HAP-1 (cell line): ENCODE measurements around the gene NT5DC2.

Experiments
- DNase-seq, 2 experiments: peaks; one replicate each; pipeline ENCODE4 v3.0.0-alpha.2; 2016 to 2020; ENCODE audit warnings: low spot score in 2 of 2
- H3K27me3 ChIP-seq: fragments of 250-450 bp; sonication (Bioruptor Pico); 2 replicates; pipeline ENCODE4 v1.5.1; 2020; ENCODE audit warnings: low read depth, mild to moderate bottlenecking, moderate library complexity
- H3K36me3 ChIP-seq: fragments of 250-450 bp; sonication (Bioruptor Pico); replicated peaks from 2 replicates; pipeline ENCODE4 v1.5.1; 2020; ENCODE audit warnings: mild to moderate bottlenecking
- H3K4me1 ChIP-seq: fragments of 250-450 bp; sonication (Bioruptor Pico); 2 replicates; pipeline ENCODE4 v1.5.1; 2020; ENCODE audit warnings: mild to moderate bottlenecking
- H3K4me3 ChIP-seq: fragments of 250-450 bp; sonication (Bioruptor Pico); 2 replicates; pipeline ENCODE4 v1.5.1; 2020; ENCODE audit warnings: mild to moderate bottlenecking, moderate library complexity
- H3K9me3 ChIP-seq: fragments of 250-450 bp; sonication (Bioruptor Pico); 2 replicates; pipeline ENCODE4 v1.5.1; 2020; ENCODE audit warnings: mild to moderate bottlenecking, moderate library complexity
- in situ Hi-C: fragments of 300-500 bp; cut with MboI; formaldehyde crosslinking; loops from 3 replicates; pipeline ENCODE4 v1.14.3; 2020; ENCODE audit warnings: low sequenced_read_pairs, inconsistent platforms, mixed read lengths

Gene NT5DC2

GRCh38 chr3:52516509-52517195 lies 17.0 kb downstream of the NT5DC2 start:
- DNase-seq, result no peak

GRCh38 chr3:52515192-52515591 lies 18.5 kb downstream of the NT5DC2 start:
- in situ Hi-C loops, result no loop called here
- no peaks in the 10 kb centered on the region for H3K9me3 ChIP-seq
- H3K4me3 ChIP-seq, result no peak overlapping the region
- no peaks in the 10 kb centered on the region for H3K4me1 ChIP-seq
- no peaks in the 10 kb centered on the region for H3K36me3 ChIP-seq
- DNase-seq, result no peak
- peaks cover 2% of the 10 kb centered on the region; the same call in 1 of the 2 replicates for H3K27me3 ChIP-seq

More at GRCh38 chr3:52516509-52517195, 17.0 kb downstream of the NT5DC2 start:
- Histone ChIP-seq H3K4me1 (no peaks in the 10 kb centered on the region), H3K36me3 (no peaks in the 10 kb centered on the region), H3K4me3 (no peak overlapping the region), H3K9me3 (no peaks in the 10 kb centered on the region), H3K27me3 (peaks cover 2% of the 10 kb centered on the region; the same call in 1 of the 2 replicates)
- in situ Hi-C loops, result no loop called here

- no peaks in the 10 kb centered on the region for H3K9me3 ChIP-seq
- H3K4me1 ChIP-seq, result no peaks in the 10 kb centered on the region
- peaks cover 2% of the 10 kb centered on the region; the same call in 1 of the 2 replicates for H3K27me3 ChIP-seq
- no peak for DNase-seq
- H3K4me3 ChIP-seq, result no peak overlapping the region
- in situ Hi-C loops, result no loop called here
- no peaks in the 10 kb centered on the region for H3K36me3 ChIP-seq
Observed at GRCh38 chr3:52514576-52514975, 19.1 kb downstream of the NT5DC2 start.

- Histone ChIP-seq H3K4me1 (no peaks in the 10 kb centered on the region), H3K36me3 (no peaks in the 10 kb centered on the region), H3K9me3 (no peaks in the 10 kb centered on the region), H3K4me3 (no peak overlapping the region), H3K27me3 (peaks cover 2% of the 10 kb centered on the region; the same call in 1 of the 2 replicates)
- DNase-seq, result no peak
- in situ Hi-C loops, result no loop called here
Observed at GRCh38 chr3:52513281-52513680, 20.4 kb downstream of the NT5DC2 start.

GRCh38 chr3:52512727-52513126 lies 20.9 kb downstream of the NT5DC2 start:
- peaks cover 2% of the 10 kb centered on the region; the same call in 1 of the 2 replicates for H3K27me3 ChIP-seq
- H3K4me1 ChIP-seq, result no peaks in the 10 kb centered on the region
- H3K36me3 ChIP-seq, result no peaks in the 10 kb centered on the region
- no peaks in the 10 kb centered on the region for H3K9me3 ChIP-seq
- H3K4me3 ChIP-seq, result no peak overlapping the region
- DNase-seq, result no peak
- in situ Hi-C loops, result no loop called here

- no peak for DNase-seq
- Histone ChIP-seq H3K36me3 (no peaks in the 10 kb centered on the region), H3K4me1 (no peaks in the 10 kb centered on the region), H3K4me3 (no peak overlapping the region), H3K9me3 (no peaks in the 10 kb centered on the region), H3K27me3 (peaks cover 2% of the 10 kb centered on the region; the same call in 1 of the 2 replicates)
- in situ Hi-C loops, result no loop called here
Observed at GRCh38 chr3:52512105-52512504, 21.6 kb downstream of the NT5DC2 start.

GRCh38 chr3:52511509-52511908 lies 22.1 kb downstream of the NT5DC2 start:
- Histone ChIP-seq H3K4me1 (no peaks in the 10 kb centered on the region), H3K36me3 (no peaks in the 10 kb centered on the region), H3K4me3 (no peak overlapping the region), H3K27me3 (peaks cover 2% of the 10 kb centered on the region; the same call in 1 of the 2 replicates), H3K9me3 (no peaks in the 10 kb centered on the region)
- in situ Hi-C loops, result no loop called here
- DNase-seq, result no peak

- Histone ChIP-seq H3K27me3 (peaks cover 2% of the 10 kb centered on the region; the same call in 1 of the 2 replicates), H3K4me1 (no peaks in the 10 kb centered on the region), H3K36me3 (no peaks in the 10 kb centered on the region), H3K9me3 (no peaks in the 10 kb centered on the region), H3K4me3 (no peak overlapping the region)
- in situ Hi-C loops, result no loop called here
- DNase-seq, result no peak
Observed at GRCh38 chr3:52509753-52510328, 23.8 kb downstream of the NT5DC2 start.

GRCh38 chr3:52507359-52507758 lies 26.3 kb downstream of the NT5DC2 start:
- in situ Hi-C loops, result no loop called here
- no peaks in the 10 kb centered on the region for H3K9me3 ChIP-seq
- H3K27me3 ChIP-seq, result no peaks in the 10 kb centered on the region; the same call in 1 of the 2 replicates
- no peak for DNase-seq
- no peaks in the 10 kb centered on the region for H3K36me3 ChIP-seq
- no peaks in the 10 kb centered on the region for H3K4me1 ChIP-seq
- no peak overlapping the region for H3K4me3 ChIP-seq

- Histone ChIP-seq H3K27me3 (no peaks in the 10 kb centered on the region; the same call in 1 of the 2 replicates), H3K4me3 (no peak overlapping the region), H3K36me3 (no peaks in the 10 kb centered on the region), H3K9me3 (no peaks in the 10 kb centered on the region), H3K4me1 (no peaks in the 10 kb centered on the region)
- no peak for DNase-seq
- in situ Hi-C loops, result no loop called here
Observed at GRCh38 chr3:52506266-52506966, 27.2 kb downstream of the NT5DC2 start.

- in situ Hi-C loops, result no loop called here
- no peaks in the 10 kb centered on the region for H3K27me3 ChIP-seq
- no peak for DNase-seq
- H3K4me3 ChIP-seq, result no peak overlapping the region
- H3K9me3 ChIP-seq, result no peaks in the 10 kb centered on the region
- no peaks in the 10 kb centered on the region for H3K4me1 ChIP-seq
- no peaks in the 10 kb centered on the region for H3K36me3 ChIP-seq
Observed at GRCh38 chr3:52504977-52505376, 28.7 kb downstream of the NT5DC2 start.

GRCh38 chr3:52503788-52504424 lies 29.8 kb downstream of the NT5DC2 start:
- Histone ChIP-seq H3K4me1 (no peaks in the 10 kb centered on the region), H3K27me3 (no peaks in the 10 kb centered on the region)

GRCh38 chr3:52502808-52503350 lies 30.8 kb downstream of the NT5DC2 start:
- in situ Hi-C loops, result no loop called here
- no peak for DNase-seq
- Histone ChIP-seq H3K4me3 (no peak overlapping the region), H3K4me1 (no peaks in the 10 kb centered on the region), H3K27me3 (no peaks in the 10 kb centered on the region), H3K9me3 (no peaks in the 10 kb centered on the region), H3K36me3 (no peaks in the 10 kb centered on the region)

More at GRCh38 chr3:52503788-52504424, 29.8 kb downstream of the NT5DC2 start:
- Histone ChIP-seq H3K9me3 (no peaks in the 10 kb centered on the region), H3K36me3 (no peaks in the 10 kb centered on the region), H3K4me3 (no peak overlapping the region)
- in situ Hi-C loops, result no loop called here
- DNase-seq, result no peak
